ACC112 (cell line): ENCODE data around the gene CKLF.

Experiments used
- H2AFZ ChIP-seq: fragments of 200-600 bp; sonication (generic); one replicate; pipeline ENCODE4 v1.6.0; 2017; ENCODE audit warnings: antibody characterized with exemption, low read length; ENCODE audit not compliant: unreplicated experiment
- H3K27ac ChIP-seq: fragments of 200-600 bp; sonication (generic); 2 replicates; pipeline ENCODE4 v1.5.1; 2014; ENCODE audit warnings: low read depth, mild to moderate bottlenecking, antibody characterized with exemption, low read length, moderate library complexity
- H3K27me3 ChIP-seq: fragments of 200-600 bp; sonication (generic); 2 replicates; pipeline ENCODE4 v1.6.1; 2014; ENCODE audit warnings: mild to moderate bottlenecking, antibody characterized with exemption, low read length, moderate library complexity, mixed read lengths; ENCODE audit not compliant: insufficient read depth
- H3K36me3 ChIP-seq: fragments of 200-600 bp; sonication (generic); 2 replicates; pipeline ENCODE4 v1.6.1; 2016; ENCODE audit warnings: mild to moderate bottlenecking, antibody characterized with exemption, low read length, moderate library complexity, mixed read lengths; ENCODE audit not compliant: insufficient read depth
- H3K4me1 ChIP-seq: fragments of 200-600 bp; sonication (generic); one replicate; pipeline ENCODE4 v1.6.1; 2016; ENCODE audit warnings: low read length, mixed read lengths; ENCODE audit not compliant: insufficient read depth, unreplicated experiment, control insufficient read depth
- H3K4me3 ChIP-seq: fragments of 200-600 bp; sonication (generic); 2 replicates; pipeline ENCODE4 v1.5.1; 2014; ENCODE audit warnings: mild to moderate bottlenecking, low read depth, low read length
- H3K79me2 ChIP-seq: fragments of 200-600 bp; sonication (generic); one replicate; pipeline ENCODE4 v1.6.0; 2016; ENCODE audit warnings: low read length; ENCODE audit not compliant: control insufficient read depth, unreplicated experiment, insufficient read depth

CKLF gene

GRCh38 chr16:66600477-66600876 lies 48.1 kb downstream of the CKLF start:
- Histone ChIP-seq H3K27me3 (0 out of 2 replicates have a peak, but pooled peaks cover 3% of the 10 kb centered on the region), H3K4me1 (peaks cover 5% of the 10 kb centered on the region), H3K27ac (no peak overlapping the region), H3K79me2 (peaks cover 7% of the 10 kb centered on the region), H3K4me3 (no peak overlapping the region), H3K36me3 (no peaks in the 10 kb centered on the region), H2AFZ (no peak overlapping the region)

DNA sequence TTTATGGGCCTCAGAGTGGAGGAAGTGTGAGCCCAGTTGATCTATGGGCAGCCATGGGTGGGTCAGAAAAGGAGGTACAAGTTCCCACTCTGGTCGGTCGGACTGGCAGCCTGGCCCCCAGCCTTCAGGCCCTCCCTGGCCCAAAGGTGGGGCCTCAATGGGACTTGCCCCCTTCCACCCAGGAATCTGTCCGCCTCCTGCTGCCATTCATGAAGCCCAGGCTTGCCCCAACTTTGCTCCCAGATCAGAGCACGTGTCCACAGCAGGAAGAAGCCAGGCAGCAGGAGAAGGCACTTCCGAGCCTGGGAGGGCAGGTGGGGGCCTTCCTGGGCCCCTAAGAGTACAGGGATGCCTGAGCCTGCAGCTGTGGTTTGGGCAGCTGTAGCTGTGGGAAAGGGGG lies 49.1 kb downstream of the CKLF start:
- Histone ChIP-seq H3K36me3 (no peaks in the 10 kb centered on the region), H2AFZ (no peak overlapping the region), H3K4me1 (peaks cover 8% of the 10 kb centered on the region), H3K4me3 (no peak overlapping the region), H3K27ac (no peak overlapping the region), H3K27me3 (0 out of 2 replicates have a peak, but pooled peaks cover 3% of the 10 kb centered on the region), H3K79me2 (peaks cover 17% of the 10 kb centered on the region)

- Histone ChIP-seq H3K4me1 (peaks cover 17% of the 10 kb centered on the region), H3K79me2 (peaks cover 30% of the 10 kb centered on the region), H3K36me3 (no peaks in the 10 kb centered on the region), H3K27ac (peak overlapping the region; percentile 43), H3K27me3 (0 out of 2 replicates have a peak, but pooled peaks cover 3% of the 10 kb centered on the region), H3K4me3 (peak overlapping the region; percentile 94), H2AFZ (peak overlapping the region; percentile 84)
Observed at GRCh38 chr16:66603537-66604375, 51.4 kb downstream of the CKLF start.

DNA sequence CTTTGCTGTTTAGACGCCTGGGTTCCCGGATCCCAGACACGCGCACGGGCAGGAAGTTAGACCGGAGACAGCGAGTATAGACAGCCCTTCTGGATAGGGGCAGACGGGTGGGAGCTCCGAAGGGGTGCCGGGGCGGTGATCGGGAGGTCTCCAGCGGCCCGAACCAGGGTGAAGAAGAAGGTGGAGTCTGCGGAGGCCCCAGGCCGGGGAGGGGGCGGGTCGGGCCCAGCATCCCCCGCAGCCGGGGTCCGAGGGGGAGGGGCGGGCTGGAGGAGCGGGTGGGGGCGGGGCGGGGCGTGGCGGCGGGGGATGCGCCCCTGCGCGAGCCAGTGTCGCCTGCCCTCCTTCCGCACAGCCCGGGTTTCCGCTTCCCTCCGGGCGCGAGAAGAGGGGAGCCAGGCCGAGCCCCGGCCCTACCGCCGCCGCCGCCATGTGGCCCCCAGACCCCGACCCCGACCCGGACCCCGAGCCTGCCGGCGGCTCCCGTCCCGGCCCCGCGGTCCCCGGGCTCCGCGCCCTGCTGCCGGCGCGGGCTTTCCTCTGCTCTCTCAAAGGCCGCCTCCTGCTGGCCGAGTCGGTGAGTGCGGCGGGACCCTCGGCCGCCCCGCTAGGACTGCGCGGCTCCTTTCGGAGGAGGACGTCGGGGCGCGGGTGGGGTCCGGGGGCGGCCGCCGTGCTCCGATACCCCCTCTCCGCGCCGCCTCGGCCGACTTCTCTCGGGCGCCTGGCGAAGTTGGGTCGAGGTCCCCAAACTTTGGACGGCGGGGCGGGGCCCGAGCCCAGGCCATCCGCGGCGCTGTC lies 52.2 kb downstream of the CKLF start, which contains the start of gene CMTM3:
TSS of gene CMTM3 (plus strand) at position 329 of the 801 bp plus-strand sequence. CDS start at position 431, 102 bp downstream.
- peak within 1 kb of the TSS; percentile 92 for H2AFZ ChIP-seq

GRCh38 chr16:66605177-66605978 lies 53.0 kb downstream of the CKLF start:
- H3K27ac ChIP-seq = peak overlapping the region; percentile 38; the same call in 1 of the 2 replicates
- peak overlapping the region; percentile 92 for H2AFZ ChIP-seq
- H3K4me1 ChIP-seq = peaks cover 21% of the 10 kb centered on the region

More for the DNA sequence above, 52.2 kb downstream of the CKLF start, which contains the start of gene CMTM3:
- Histone ChIP-seq H3K79me2 (peaks cover 38% of the 10 kb centered on the region), H3K4me3 (peak within 1 kb of the TSS; percentile 94), H3K4me1 (peaks cover 21% of the 10 kb centered on the region), H3K27me3 (0 out of 2 replicates have a peak, but pooled peaks cover 3% of the 10 kb centered on the region), H3K27ac (peak within 1 kb of the TSS; percentile 43), H3K36me3 (peaks cover 4% of the 10 kb centered on the region; the same call in 1 of the 2 replicates)

DNA sequence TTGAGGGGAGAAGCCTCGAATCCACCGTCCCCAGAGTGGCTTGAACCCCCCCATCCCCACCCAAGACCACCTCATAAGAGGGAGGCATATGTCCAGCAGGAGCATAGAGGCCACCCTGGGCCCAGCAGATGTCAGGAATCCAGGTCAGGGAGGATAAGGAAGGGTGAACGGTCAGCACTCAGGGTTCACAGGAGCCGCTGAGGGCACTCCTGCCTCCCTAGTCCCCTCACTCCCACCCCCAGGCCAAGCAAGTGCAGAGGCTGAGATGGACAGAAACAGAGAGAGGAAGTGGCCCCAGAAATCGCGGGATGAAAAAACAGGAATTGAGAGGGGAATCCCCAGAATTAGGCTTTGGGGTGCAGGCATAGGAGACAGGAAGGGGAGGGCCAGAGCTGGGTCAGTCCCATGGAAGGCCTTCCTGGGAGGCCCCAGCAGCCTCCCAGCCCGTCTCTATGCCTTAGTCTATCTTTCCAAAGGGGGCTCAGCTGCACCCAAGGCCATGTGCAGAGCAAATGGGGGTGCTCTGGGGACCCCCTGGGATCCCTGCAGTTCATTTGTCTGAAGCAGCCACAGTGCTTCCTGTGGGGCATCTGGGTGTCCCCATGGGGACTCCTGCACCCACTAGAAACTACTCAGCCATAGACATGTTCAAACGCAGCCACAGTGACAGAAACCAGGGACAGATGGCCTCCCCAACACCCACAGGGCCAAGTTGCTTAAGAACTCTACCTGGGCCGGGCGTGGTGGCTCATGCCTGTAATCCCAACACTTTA lies 53.8 kb downstream of the CKLF start:
- Histone ChIP-seq H2AFZ (no peak overlapping the region), H3K27me3 (no peaks in the 10 kb centered on the region), H3K4me3 (peak overlapping the region; percentile 94), H3K79me2 (peaks cover 39% of the 10 kb centered on the region), H3K36me3 (peaks cover 4% of the 10 kb centered on the region; the same call in 1 of the 2 replicates), H3K4me1 (peaks cover 21% of the 10 kb centered on the region), H3K27ac (peak overlapping the region; percentile 38; the same call in 1 of the 2 replicates)

More at GRCh38 chr16:66605177-66605978, 53.0 kb downstream of the CKLF start:
- 0 out of 2 replicates have a peak, but pooled peaks cover 2% of the 10 kb centered on the region for H3K27me3 ChIP-seq
- peaks cover 39% of the 10 kb centered on the region for H3K79me2 ChIP-seq
- H3K4me3 ChIP-seq = peak overlapping the region; percentile 94
- peaks cover 4% of the 10 kb centered on the region; the same call in 1 of the 2 replicates for H3K36me3 ChIP-seq

GRCh38 chr16:66608241-66609138 lies 56.1 kb downstream of the CKLF start:
- no peak overlapping the region for H2AFZ ChIP-seq
- peaks cover 21% of the 10 kb centered on the region for H3K4me1 ChIP-seq
- peaks cover 4% of the 10 kb centered on the region; the same call in 1 of the 2 replicates for H3K36me3 ChIP-seq
- peaks cover 39% of the 10 kb centered on the region for H3K79me2 ChIP-seq
- peak overlapping the region; percentile 47 for H3K27ac ChIP-seq
- H3K4me3 ChIP-seq = no peak overlapping the region
- H3K27me3 ChIP-seq = no peaks in the 10 kb centered on the region

DNA sequence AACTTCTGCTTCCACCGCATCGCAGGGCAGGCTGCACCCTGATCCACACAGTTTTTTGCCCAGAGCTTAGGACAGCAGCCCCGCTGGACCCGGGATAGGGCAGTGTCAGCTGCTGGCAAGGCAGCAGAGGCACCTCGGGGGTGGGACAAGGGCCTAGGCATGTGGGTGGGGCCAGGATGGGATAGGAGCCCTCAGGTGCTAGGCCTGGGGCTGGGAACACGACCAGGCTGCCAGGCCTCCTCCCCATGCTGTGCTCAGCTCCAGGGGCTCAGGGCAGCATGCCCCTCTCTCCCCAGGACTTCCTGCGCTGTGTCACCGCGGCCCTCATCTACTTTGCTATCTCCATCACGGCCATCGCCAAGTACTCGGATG lies 56.7 kb downstream of the CKLF start:
- Histone ChIP-seq H3K4me1 (peaks cover 16% of the 10 kb centered on the region), H2AFZ (no peak overlapping the region), H3K4me3 (no peak overlapping the region), H3K27me3 (no peaks in the 10 kb centered on the region), H3K36me3 (peaks cover 4% of the 10 kb centered on the region; the same call in 1 of the 2 replicates), H3K27ac (peak overlapping the region; percentile 47), H3K79me2 (peaks cover 39% of the 10 kb centered on the region)
